Measurements from ENCODE around the gene NTN5.

GRCh38 chr19:48625891-48626327 is 46.9 kb downstream of the NTN5 start:
- TF ChIP-seq CTCF (IDR thresholded peaks at IDR 0.05): no peak
- no peak for TF ChIP-seq POLR2A (IDR thresholded peaks at IDR 0.05)

Measured in heart left ventricle (tissue), 13 donors.